ENCODE measurements around the gene SHC3. TPM values are rescaled to one million over a fixed set of nuclear protein-coding genes. Genes with fewer than 3 reads are reported as not detected.

Gene SHC3
- total RNA-seq, 1 experiment from 2014 or later, result 0.27 TPM

- H3K9ac ChIP-seq (ENCODE audit: low read length), result no peak overlapping the region
- no peak overlapping the region for H3K4me3 ChIP-seq (replicated peaks in 1 of 2; ENCODE audit: low read depth in 1 of 2, low read length in 2 of 2)
- no peaks in the 10 kb centered on the region for H3K36me3 ChIP-seq (ENCODE audit: control insufficient read depth in 1 of 2, insufficient read depth in 2 of 2, low read length in 2 of 2)
- POLR2A ChIA-PET, result no interaction called here
- H2AFZ ChIP-seq (ENCODE audit: low read depth, low read length, poor library complexity, severe bottlenecking), result no peak overlapping the region
- no peaks in the 10 kb centered on the region for H4K20me1 ChIP-seq (ENCODE audit: insufficient read depth)
- H3K4me1 ChIP-seq (ENCODE audit: control insufficient read depth in 1 of 2, insufficient read depth in 2 of 2, low read length in 2 of 2), result no peaks in the 10 kb centered on the region
- DNase-seq (ENCODE audit: low read depth, low spot score) (no peak), ATAC-seq (no peak)
- BruUV-seq (replicated peaks), result no TSS peak
- no peak for TF ChIP-seq RAD21 (IDR thresholded peaks at IDR 0.05; ENCODE audit: low read depth)
- TF ChIP-seq EGR1 (IDR thresholded peaks at IDR 0.05; ENCODE audit: low read depth), result no peak
- TF ChIP-seq CBX3 (IDR thresholded peaks at IDR 0.05; ENCODE audit: low read depth), result no peak
- no peak for TF ChIP-seq ELF1 (IDR thresholded peaks at IDR 0.05; ENCODE audit: borderline replicate concordance, low read depth)
- RAD21 ChIA-PET (ENCODE audit: low non-redundant PET in 1 of 2, low total read pairs in 2 of 2, uncharacterized antibody in 2 of 2, unreplicated experiment in 2 of 2), result no interaction called here
- no peaks in the 10 kb centered on the region for H3K79me2 ChIP-seq (ENCODE audit: insufficient read depth, low read length)
- no peak overlapping the region for H3K27ac ChIP-seq (ENCODE audit: low read depth, low read length)
- CTCF ChIA-PET, result no interaction called here
- H3K9me3 ChIP-seq (ENCODE audit: control insufficient read depth in 1 of 2, insufficient read depth in 1 of 2, low read depth in 1 of 2, low read length in 2 of 2), result no peaks in the 10 kb centered on the region
- no peak overlapping the region for H3K4me2 ChIP-seq (ENCODE audit: low read length)
- no peaks in the 10 kb centered on the region for H3K9me2 ChIP-seq (ENCODE audit: insufficient read depth)
- H3K27me3 ChIP-seq (ENCODE audit: insufficient read depth, low read length), result no peaks in the 10 kb centered on the region
- intact Hi-C loops (cut with micrococcal nuclease), result no loop called here
Observed at GRCh38 chr9:89060790-89061189, 117.8 kb downstream of the SHC3 start.

- ChIA-PET POLR2A (no interaction called here), CTCF (no interaction called here), RAD21 (ENCODE audit: low non-redundant PET in 1 of 2, low total read pairs in 2 of 2, uncharacterized antibody in 2 of 2, unreplicated experiment in 2 of 2) (no interaction called here)
- Histone ChIP-seq H3K36me3 (ENCODE audit: control insufficient read depth in 1 of 2, insufficient read depth in 2 of 2, low read length in 2 of 2) (no peaks in the 10 kb centered on the region), H3K27me3 (ENCODE audit: insufficient read depth, low read length) (no peaks in the 10 kb centered on the region), H3K4me2 (ENCODE audit: low read length) (no peak overlapping the region), H2AFZ (ENCODE audit: low read depth, low read length, poor library complexity, severe bottlenecking) (no peak overlapping the region), H3K9me2 (ENCODE audit: insufficient read depth) (no peaks in the 10 kb centered on the region), H3K27ac (ENCODE audit: low read depth, low read length) (no peak overlapping the region), H4K20me1 (ENCODE audit: insufficient read depth) (no peaks in the 10 kb centered on the region), H3K4me3 (replicated peaks in 1 of 2; ENCODE audit: low read depth in 1 of 2, low read length in 2 of 2) (no peak overlapping the region), H3K79me2 (ENCODE audit: insufficient read depth, low read length) (no peaks in the 10 kb centered on the region), H3K9me3 (ENCODE audit: control insufficient read depth in 1 of 2, insufficient read depth in 1 of 2, low read depth in 1 of 2, low read length in 2 of 2) (no peaks in the 10 kb centered on the region), H3K9ac (ENCODE audit: low read length) (no peak overlapping the region), H3K4me1 (ENCODE audit: control insufficient read depth in 1 of 2, insufficient read depth in 2 of 2, low read length in 2 of 2) (no peaks in the 10 kb centered on the region)
- ATAC-seq (no peak), DNase-seq (ENCODE audit: low read depth, low spot score) (no peak)
- intact Hi-C loops (cut with micrococcal nuclease), result no loop called here
- BruUV-seq (replicated peaks), result no TSS peak
- TF ChIP-seq MAX (IDR thresholded peaks at IDR 0.05) (no peak), SRF (IDR thresholded peaks at IDR 0.05; ENCODE audit: low read depth) (no peak), CTCF (IDR thresholded peaks at IDR 0.05 in 2 of 3, conservative IDR thresholded peaks at IDR 0.05 in 1 of 3; ENCODE audit: borderline replicate concordance in 1 of 3, insufficient read depth in 1 of 3, low read depth in 2 of 3, low read length in 2 of 3) (no peak), ZNF274 (IDR thresholded peaks at IDR 0.05; ENCODE audit: low read depth, low read length) (no peak)
Observed at GRCh38 chr9:89059925-89060506, 118.6 kb downstream of the SHC3 start.

Data from HCT116 (cell line).